Retinal pigment epithelial cell (primary cell): Measurements from ENCODE around the gene P4HA3.
A peak's percentile ranks its signal among the peaks of the same experiment; 100 is the strongest.

Source experiments
- DNase-seq: peaks from one replicate; pipeline ENCODE4 v3.0.0-alpha.2; 2010; ENCODE audit warnings: low read depth
- H3K4me3 ChIP-seq: 2 replicates; pipeline ENCODE4 v1.5.1; 2011; ENCODE audit warnings: mild to moderate bottlenecking, low read length, control low read depth, moderate library complexity
- TF ChIP-seq, protein P1 (sequence below): conservative IDR thresholded peaks from 2 replicates; pipeline ENCODE4 v1.5.1; 2011; ENCODE audit warnings: low read depth, low read length, control low read depth, inconsistent platforms

Gene P4HA3

DNA sequence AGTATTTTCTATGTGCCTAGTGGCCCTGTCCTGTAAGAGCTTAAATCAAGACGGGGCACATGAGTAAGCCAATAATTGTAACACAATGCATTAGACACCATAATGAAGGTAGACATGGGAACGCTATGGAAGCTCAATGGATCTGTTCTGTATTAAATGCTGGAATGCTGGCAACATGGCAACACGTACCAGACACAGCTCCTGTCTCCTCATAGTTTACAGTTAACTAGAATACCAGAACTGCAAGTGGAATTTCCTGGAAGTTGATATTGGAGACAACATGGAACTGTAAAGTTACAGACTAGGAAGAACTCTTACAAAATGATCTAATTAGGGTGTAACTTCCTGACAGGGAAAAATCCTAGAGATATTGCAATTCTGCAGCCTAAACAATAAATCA lies 12.4 kb downstream of the P4HA3 start:
- H3K4me3 ChIP-seq: no peak overlapping the region
- DNase-seq: no peak
- TF ChIP-seq, protein P1, sequence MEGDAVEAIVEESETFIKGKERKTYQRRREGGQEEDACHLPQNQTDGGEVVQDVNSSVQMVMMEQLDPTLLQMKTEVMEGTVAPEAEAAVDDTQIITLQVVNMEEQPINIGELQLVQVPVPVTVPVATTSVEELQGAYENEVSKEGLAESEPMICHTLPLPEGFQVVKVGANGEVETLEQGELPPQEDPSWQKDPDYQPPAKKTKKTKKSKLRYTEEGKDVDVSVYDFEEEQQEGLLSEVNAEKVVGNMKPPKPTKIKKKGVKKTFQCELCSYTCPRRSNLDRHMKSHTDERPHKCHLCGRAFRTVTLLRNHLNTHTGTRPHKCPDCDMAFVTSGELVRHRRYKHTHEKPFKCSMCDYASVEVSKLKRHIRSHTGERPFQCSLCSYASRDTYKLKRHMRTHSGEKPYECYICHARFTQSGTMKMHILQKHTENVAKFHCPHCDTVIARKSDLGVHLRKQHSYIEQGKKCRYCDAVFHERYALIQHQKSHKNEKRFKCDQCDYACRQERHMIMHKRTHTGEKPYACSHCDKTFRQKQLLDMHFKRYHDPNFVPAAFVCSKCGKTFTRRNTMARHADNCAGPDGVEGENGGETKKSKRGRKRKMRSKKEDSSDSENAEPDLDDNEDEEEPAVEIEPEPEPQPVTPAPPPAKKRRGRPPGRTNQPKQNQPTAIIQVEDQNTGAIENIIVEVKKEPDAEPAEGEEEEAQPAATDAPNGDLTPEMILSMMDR: no peak

DNA sequence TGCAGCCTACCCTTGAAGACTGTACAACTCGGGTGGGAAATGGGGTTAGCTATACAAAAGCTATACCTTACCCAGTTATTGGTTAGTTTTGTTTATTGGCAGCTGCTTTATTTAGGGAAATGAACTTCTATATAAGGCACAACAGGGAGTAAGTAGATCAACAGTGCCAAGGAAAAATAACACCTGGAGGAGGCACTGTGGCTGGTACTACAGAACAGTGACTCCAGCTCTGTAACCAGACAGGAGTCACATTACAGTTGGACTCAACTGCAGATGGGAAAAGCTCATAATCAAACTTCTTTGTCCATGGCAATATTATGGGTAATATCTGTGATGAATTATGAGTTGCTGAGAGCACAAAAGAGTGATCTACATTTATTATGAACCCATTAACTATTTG lies 14.0 kb downstream of the P4HA3 start:
- no peak for DNase-seq
- no peak overlapping the region for H3K4me3 ChIP-seq
- TF ChIP-seq, protein P1: no peak

GRCh38 chr11:74288911-74289310 lies 22.5 kb downstream of the P4HA3 start:
- DNase-seq: no peak
- H3K4me3 ChIP-seq: no peak overlapping the region
- TF ChIP-seq, protein P1: no peak

- no peak overlapping the region for H3K4me3 ChIP-seq
- TF ChIP-seq, protein P1: no peak
- peak; percentile 43 for DNase-seq
Measured at GRCh38 chr11:74288161-74288560, 23.3 kb downstream of the P4HA3 start.

- H3K4me3 ChIP-seq: no peak overlapping the region
- TF ChIP-seq, protein P1: no peak
- no peak for DNase-seq
Measured at GRCh38 chr11:74284466-74284865, 27.0 kb downstream of the P4HA3 start.

DNA sequence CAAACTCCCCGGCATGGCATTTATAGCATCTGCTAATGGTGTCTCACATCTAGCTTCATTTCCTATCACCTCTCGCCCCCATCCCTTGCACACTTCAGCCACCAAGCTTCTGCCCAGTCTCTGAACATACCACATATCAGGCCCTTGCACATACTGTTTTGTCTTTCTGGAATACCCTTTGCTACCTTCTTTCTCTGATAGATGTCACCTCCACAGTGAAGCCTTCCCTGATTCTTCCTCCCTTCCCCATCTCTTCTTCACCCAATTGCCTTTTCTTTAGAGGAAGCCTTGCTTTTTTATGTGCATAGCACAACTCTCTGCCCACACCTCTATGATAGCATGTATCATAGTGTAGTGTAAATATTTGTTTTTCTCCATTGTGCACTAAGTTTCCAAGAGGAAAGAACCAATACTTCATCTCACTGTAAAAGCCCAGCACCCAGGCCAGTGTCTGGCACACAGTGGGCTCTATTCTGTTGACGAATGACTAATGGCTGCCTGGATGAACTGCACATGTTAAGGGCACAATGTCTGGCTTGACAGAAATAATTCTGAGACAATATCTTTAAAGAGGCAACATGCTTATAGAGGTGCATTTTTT lies 27.8 kb downstream of the P4HA3 start:
- no peak overlapping the region for H3K4me3 ChIP-seq
- TF ChIP-seq, protein P1: no peak
- DNase-seq: no peak

- no peak for DNase-seq
- no peak overlapping the region for H3K4me3 ChIP-seq
- TF ChIP-seq, protein P1: no peak
Measured at GRCh38 chr11:74282914-74283371, 28.5 kb downstream of the P4HA3 start.
